Ascending aorta (tissue), 2 donors: ENCODE results near the gene LMTK2. TPM values are rescaled to one million over a fixed set of nuclear protein-coding genes. Genes with fewer than 3 reads are reported as not detected.
A peak's percentile ranks its signal among the peaks of the same experiment; 100 is the strongest.

Experiments
- DNase-seq, 2 donors: peaks; one replicate each; pipeline ENCODE4 v3.0.0-alpha.2; 2019; ENCODE audit warnings: low spot score in 2 of 2
- H3K27ac ChIP-seq, 2 donors: fragments of 200-600 bp; sonication (generic); one replicate each; pipeline ENCODE4 v1.5.1; 2016 to 2017; ENCODE audit warnings: mild to moderate bottlenecking in 1 of 2
- H3K27me3 ChIP-seq: fragments of 200-600 bp; sonication (generic); one replicate; pipeline ENCODE4 v1.5.1; 2017
- H3K36me3 ChIP-seq, 2 donors: fragments of 200-600 bp; sonication (generic); one replicate each; pipeline ENCODE4 v1.5.1; 2016
- H3K4me1 ChIP-seq, 2 donors: fragments of 200-600 bp; sonication (generic); one replicate each; pipeline ENCODE4 v1.5.1; 2016 to 2017; ENCODE audit warnings: mild to moderate bottlenecking in 1 of 2
- H3K4me3 ChIP-seq, 2 donors: fragments of 200-600 bp; sonication (generic); one replicate each; pipeline ENCODE4 v1.5.1; 2016 to 2017; ENCODE audit warnings: mild to moderate bottlenecking in 1 of 2
- H3K9me3 ChIP-seq, 2 donors: fragments of 200-600 bp; sonication (generic); one replicate each; pipeline ENCODE4 v1.5.1; 2016
- CTCF ChIP-seq, 3 experiments: fragments of 200-600 bp in 2 of 3; fragments of 450-650 bp in 1 of 3; sonication (generic) in 2 of 3; IDR thresholded peaks; one replicate each; pipeline ENCODE4 v1.5.1; 2016 to 2019; ENCODE audit warnings: antibody characterized with exemption in 3 of 3, mild to moderate bottlenecking in 1 of 3, moderate library complexity in 1 of 3
- intact Hi-C: fragments of 100-400 bp; cut with DNase I; formaldehyde crosslinking; loops from one replicate; pipeline ENCODE4 v1.15.1; 2023
- total RNA-seq: library from RNA; depleted of rRNA; stranded (reverse); fragments of >200 nt; gene quantifications from one replicate; pipeline ENCODE4 v1.1.0, GENCODE V29; 2016

The LMTK2 gene
- total RNA-seq, 1 donor from 2014 or later = 11.8 TPM

- no peaks in the 10 kb centered on the region for H3K27me3 ChIP-seq
- H3K4me3 ChIP-seq = no peak overlapping the region
- no peak for DNase-seq
- H3K4me1 ChIP-seq = no peaks in the 10 kb centered on the region
- H3K27ac ChIP-seq = no peak overlapping the region
- peaks cover 4% of the 10 kb centered on the region in 2 donors for H3K36me3 ChIP-seq
- TF ChIP-seq CTCF (IDR thresholded peaks at IDR 0.05) = no peak
- intact Hi-C loops = loop anchor here (10.0 kb wide), 1 partner anchor 298 kb away; no protein-coding TSS in a partner anchor
- H3K9me3 ChIP-seq = no peaks in the 10 kb centered on the region
Measured at GRCh38 chr7:98163269-98163668, 56.6 kb downstream of the LMTK2 start.

GRCh38 chr7:98163704-98164494 lies 57.2 kb downstream of the LMTK2 start:
- no peak for DNase-seq
- H3K27ac ChIP-seq = no peak overlapping the region
- TF ChIP-seq CTCF (IDR thresholded peaks at IDR 0.05) = no peak
- no peaks in the 10 kb centered on the region for H3K4me1 ChIP-seq
- H3K9me3 ChIP-seq = no peaks in the 10 kb centered on the region
- no peak overlapping the region for H3K4me3 ChIP-seq
- no peaks in the 10 kb centered on the region for H3K27me3 ChIP-seq
- peaks cover 4% of the 10 kb centered on the region in 2 donors for H3K36me3 ChIP-seq
- intact Hi-C loops = loop anchor here (10.0 kb wide), 1 partner anchor 299 kb away; no protein-coding TSS in a partner anchor

- Histone ChIP-seq H3K27ac (no peak overlapping the region), H3K9me3 (no peaks in the 10 kb centered on the region), H3K4me3 (no peak overlapping the region), H3K4me1 (no peaks in the 10 kb centered on the region), H3K36me3 (no peaks in the 10 kb centered on the region), H3K27me3 (no peaks in the 10 kb centered on the region)
- intact Hi-C loops = loop anchor here (5.0 to 10.0 kb wide), 2 partner anchors 144 to 301 kb away; no protein-coding TSS in a partner anchor
- TF ChIP-seq CTCF (IDR thresholded peaks at IDR 0.05) = peak; percentile 19 to 52 (median 36)
- no peak for DNase-seq
Measured at GRCh38 chr7:98165827-98166667, 59.4 kb downstream of the LMTK2 start.

GRCh38 chr7:98166668-98166970 lies 60.0 kb downstream of the LMTK2 start:
- TF ChIP-seq CTCF (IDR thresholded peaks at IDR 0.05) = no peak
- Histone ChIP-seq H3K27me3 (no peaks in the 10 kb centered on the region), H3K9me3 (no peaks in the 10 kb centered on the region), H3K4me3 (no peak overlapping the region), H3K27ac (no peak overlapping the region), H3K36me3 (peaks cover 3 to 4% of the 10 kb centered on the region in 2 donors), H3K4me1 (no peaks in the 10 kb centered on the region)
- intact Hi-C loops = loop anchor here (5.0 to 10.0 kb wide), 2 partner anchors 144 to 302 kb away; no protein-coding TSS in a partner anchor
- DNase-seq = no peak

GRCh38 chr7:98167653-98168052 lies 61.0 kb downstream of the LMTK2 start:
- no peak for DNase-seq
- Histone ChIP-seq H3K27me3 (no peaks in the 10 kb centered on the region), H3K9me3 (no peaks in the 10 kb centered on the region), H3K4me1 (no peaks in the 10 kb centered on the region), H3K4me3 (no peak overlapping the region), H3K36me3 (peaks cover 5 to 10% of the 10 kb centered on the region in 2 donors), H3K27ac (no peak overlapping the region)
- TF ChIP-seq CTCF (IDR thresholded peaks at IDR 0.05) = no peak
- intact Hi-C loops = loop anchor here (1.0 to 10.0 kb wide), 3 partner anchors 61 to 303 kb away; partner anchors contain the start of gene LMTK2
